Activated CD8-positive, alpha-beta memory T cell treated with anti-CD3 and anti-CD28 coated beads, Interleukin-2, amount 50 U/mL, for 1 hour (primary cell): Measurements from ENCODE around the gene ADAM21.
"Not testable (repeated sequence)": the region's sequence is repeated elsewhere in the genome, so short reads cannot be mapped to it uniquely, and the experiment has no call there.

Experiments used
- DNase-seq: peaks from one replicate; pipeline ENCODE4 v3.0.0-alpha.2; 2020; ENCODE audit errors: extremely low read depth

ADAM21 gene

DNA sequence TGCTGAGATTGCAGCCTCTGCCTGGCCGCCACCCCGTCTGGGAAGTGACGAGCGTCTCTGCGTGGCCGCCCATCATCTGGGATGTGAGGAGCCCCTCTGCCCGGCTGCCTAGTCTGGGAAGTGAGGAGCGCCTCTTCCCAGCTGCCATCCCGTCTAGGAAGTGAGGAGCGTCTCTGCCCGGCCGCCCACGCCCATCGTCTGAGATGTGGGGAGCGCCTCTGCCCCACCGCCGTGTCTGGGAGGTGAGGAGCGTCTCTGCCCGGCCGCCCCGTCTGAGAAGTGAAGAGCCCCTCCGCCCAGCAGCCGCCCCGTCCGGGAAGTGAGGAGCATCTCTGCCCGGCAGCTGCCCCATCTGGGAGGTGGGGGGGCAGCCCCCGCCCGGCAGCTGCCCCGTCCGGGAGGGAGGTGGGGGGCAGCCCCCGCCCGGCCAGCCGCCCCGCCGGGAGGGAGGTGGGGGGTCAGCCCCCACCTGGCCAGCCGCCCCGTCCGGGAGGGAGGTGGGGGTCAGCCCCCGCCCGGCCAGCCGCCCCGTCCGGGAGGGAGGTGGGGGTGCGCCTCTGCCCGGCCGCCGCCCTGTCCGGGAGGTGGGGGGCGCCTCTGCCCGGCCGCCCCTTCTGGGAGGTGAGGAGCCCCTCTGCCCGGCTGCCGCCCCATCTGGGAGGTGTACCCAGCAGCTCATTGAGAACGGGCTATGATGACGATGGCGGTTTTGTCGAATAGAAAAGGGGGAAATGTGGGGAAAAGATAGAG, 25.6 kb downstream of the ADAM21 start:
- DNase-seq: not testable (repeated sequence)

DNA sequence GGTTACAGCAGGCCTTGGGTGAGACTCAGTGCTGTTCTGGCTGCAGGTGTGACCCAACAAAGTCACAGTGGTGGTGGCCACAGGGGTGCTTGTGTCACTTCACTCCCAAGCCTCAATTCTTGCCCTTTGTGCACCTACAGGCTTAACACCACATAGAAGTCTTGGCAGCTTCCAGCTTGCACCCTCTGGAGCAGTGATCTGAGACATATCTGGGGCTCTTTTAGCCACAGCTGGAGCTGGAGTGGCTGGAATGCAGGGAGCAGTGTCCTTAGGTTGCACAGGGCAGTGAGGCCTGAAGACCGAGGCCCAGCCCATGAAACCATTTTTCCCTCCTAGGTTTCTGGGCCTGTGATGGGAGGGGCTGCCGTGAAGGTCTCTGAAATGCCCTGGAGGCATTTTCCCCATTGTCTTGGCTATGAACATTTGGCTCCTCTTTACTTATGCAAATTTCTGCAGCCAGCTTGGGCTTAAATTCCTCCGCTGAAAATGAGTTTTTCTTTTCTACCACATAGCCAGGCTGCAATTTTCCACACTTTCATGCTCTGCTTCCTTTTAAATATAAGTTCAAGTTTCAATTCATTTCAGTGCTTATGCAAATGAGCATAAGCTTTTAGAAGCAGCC, 37.7 kb downstream of the ADAM21 start:
- no peak for DNase-seq

DNA sequence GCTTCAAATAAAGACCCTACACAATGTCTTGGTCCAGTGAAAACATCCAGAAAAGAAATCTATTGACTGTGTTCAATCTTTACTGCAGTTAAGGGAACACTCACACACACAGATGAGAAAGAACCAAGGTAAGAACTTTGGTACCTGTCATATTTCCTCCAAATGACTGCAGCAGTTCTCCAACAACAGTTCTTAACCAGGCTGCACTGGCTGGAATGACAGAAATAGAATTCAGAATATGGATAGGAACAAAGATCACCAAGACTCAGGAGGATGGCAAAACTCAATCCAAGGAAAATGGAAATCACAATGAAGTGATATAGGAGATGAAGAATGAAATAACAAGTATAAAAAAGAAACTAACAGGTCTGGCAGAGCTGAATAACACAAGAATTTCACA, 46.2 kb downstream of the ADAM21 start:
- no peak for DNase-seq
